UCSD-AML1 (cell line): ENCODE measurements around the gene RFX2.
"Not testable (repeated sequence)": the region's sequence is repeated elsewhere in the genome, so short reads cannot be mapped to it uniquely, and the experiment has no call there.

Experiments
- DNase-seq: peaks from one replicate; lab custom pipeline; 2025; ENCODE audit not compliant: unreplicated experiment; lab: John Stamatoyannopoulos, UW

The RFX2 gene

DNA sequence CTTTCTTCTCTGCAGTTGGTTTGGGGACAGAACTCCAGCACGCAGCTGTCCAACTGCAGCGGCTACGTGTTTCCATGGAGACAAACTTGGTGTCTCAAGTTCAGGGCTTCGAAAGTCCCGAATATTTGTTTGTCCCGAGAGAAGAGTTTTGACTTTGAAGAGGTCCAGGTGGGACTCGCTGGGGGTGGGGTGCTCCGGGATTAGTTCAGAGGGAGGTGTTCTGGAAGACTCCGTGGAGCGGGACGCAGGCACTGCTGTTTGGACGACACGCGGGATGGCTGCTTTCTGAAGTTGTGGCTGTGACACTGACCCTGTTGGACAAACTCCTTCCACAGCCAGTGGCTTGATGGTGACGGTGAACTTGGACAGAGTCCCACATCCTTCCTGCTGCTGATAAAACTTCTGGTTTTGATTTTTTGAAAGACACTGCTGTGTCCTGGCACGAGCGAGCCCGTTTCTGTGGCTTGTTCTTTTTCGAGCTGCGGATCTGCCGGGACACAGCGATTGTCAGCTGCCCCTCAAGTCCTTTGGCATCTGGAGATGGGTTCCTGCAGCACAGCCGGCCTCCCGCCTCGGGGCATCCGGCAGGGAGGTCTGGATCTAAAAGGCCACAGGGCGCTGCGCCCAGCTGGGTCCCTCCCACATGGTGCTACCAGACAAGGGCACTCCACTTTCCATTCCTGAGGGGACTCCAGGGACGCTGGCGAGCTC lies 116.5 kb downstream of the RFX2 start:
- DNase-seq, result no peak

DNA sequence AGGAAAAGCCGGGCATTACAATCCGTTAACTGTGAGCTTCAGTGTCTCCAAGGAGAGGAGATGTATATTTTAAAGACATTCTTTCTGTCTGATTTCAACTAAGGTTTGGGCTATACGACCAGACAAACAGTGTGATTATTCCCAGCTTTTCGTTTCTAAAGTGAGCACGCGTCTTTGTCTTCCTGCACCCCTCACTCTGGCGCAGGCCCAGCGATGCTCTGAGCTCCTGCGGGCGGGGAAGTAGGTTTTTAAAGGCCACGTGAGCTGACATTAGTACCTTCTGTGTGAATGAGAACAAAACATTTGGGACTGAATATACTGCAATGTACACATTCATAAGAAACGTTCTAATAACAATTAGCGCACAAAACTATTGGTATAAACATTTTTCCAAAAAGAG lies 117.1 kb downstream of the RFX2 start:
- DNase-seq, result no peak

DNA sequence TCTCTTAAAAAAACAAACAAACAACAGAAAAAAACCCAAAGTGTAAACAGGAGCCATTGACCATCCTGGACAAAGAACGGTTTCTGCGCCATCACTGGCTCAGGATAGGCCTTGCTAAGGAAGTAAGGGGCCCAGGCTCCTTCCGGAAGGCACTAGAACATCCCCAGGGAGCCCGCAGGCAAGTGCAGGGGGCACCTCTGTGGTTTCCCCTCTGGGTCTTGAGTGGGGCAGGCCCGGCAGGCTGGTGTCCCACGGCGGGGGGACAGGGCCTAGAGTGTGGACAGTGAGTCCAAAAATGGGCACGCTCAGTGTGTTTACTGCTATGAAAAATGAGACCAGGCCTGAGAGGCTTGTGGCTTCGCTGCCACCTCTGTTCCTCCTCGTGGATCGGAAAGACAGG lies 117.5 kb downstream of the RFX2 start:
- DNase-seq, result no peak

DNA sequence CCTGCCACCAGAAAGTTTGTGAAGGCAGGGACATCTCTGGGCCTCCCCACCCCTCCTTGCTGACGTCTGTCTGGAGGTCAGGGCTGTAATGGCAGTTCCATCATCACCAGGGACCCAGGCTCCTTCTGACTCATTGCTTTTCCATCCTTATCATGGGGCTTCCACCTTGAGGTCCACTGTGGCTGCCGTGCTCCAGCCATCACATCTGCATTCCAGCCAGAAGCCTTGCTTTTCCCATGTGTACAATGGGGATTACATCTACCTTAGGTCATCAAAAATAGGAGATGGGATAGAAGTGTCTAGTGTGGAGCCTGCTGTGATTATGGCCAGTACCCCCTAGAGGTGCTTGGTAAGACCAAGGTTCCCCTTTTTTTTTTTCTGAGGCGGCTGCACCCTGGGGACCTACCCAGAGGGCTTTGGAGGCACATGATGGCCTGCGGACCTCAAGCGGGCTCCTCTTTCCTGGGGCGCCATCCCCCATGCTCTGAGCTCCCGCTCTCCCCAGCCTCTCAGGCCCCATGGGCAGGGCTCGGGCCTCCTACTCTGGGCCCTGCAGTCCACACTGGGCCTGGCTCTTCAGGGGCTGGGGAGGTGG lies 119.0 kb downstream of the RFX2 start:
- no peak for DNase-seq

DNA sequence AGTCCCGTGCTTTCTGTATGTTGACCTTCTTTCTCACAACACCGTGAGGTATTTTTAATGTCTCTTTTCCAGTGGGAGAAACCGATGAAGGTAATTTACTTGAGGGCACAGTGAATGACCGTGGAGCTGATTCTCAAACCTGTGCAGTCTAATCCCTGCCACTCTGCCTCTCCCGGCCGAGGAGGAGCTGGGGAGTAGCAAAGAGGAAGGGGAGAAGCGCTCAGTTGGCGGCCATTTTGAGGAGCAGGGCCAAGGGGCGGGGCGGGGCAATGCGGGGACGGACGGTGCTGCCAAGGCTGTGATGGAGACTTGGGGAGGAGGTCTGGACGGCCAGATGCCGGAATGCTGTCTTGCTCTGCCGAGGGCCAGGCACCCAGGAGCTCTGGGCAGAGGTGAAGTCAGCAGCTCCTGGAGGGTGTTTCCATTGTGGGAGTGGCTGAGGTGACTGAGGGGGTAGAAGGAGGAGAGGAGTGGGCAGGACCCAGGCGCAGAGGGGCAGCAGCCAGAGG lies 120.0 kb downstream of the RFX2 start:
- no peak for DNase-seq

DNA sequence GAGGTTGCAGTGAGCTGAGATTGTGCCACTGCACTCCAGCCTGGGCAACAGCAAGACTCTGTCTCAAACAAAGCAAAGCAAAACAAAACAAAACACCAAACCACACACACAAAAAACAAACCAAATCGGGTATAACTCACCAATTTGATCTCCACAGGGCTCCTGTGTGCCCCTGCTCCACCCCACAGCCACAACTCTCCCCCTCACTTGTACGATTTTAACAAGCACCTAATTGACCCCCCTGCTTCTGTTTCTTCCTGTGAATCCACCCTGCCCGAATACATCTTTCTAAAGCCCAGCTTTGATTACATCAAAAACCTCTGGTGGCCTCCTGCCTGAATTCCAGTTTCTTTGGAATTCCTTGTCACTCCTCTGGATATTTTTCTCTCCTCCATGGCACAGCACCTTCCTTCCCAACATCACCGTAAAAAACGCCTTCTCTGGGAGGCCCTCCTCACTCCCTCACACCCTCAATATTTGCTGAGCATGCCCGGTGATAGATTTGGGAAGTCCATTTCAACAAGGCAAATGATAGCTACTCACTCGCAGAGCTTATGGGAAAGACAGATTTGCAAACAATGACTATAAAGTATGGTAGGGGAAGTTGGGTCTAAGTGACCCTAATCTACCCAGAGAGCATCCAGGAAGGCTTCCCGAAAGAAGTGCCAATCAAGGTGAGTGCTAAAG lies 120.8 kb downstream of the RFX2 start:
- no peak for DNase-seq

DNA sequence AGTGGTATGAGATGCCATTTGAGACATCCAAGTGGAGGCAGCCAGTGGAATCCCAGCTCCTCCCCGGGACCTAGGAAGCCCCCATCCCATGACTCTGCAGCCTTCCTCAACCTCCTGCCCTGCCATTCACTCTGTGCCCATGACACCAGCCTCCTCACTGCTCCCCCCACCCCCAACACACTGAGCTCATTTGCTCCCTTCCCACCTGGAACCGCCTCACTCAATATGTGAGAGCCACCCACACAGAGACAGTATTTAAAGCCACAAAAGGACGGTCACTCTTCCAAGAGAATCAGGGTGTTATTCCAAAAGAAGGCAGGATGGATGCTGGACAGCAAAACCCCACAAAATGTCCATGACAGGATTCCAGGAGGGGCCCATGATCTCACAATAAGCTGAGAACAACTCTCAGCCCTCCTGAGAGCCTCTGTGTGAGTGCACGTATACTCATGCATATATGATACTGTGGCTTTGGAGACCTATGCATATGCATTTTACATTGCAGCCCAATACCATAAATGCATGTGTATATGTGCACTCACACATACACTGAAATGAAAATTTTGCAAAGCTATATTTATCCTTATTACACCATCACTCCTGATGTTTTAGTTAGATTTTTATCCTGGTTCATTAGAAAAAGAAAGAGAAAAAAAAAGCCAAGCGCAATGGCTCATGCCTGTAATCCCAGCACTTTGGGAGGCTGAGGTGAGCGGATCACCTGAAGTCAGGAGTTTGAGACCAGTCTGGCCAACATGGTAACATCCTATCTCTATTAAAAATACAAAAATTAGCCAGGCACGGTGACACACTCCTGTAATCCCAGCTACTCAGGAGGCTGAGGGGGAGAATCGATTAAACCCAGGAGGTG lies 121.5 kb downstream of the RFX2 start:
- DNase-seq, result no peak

DNA sequence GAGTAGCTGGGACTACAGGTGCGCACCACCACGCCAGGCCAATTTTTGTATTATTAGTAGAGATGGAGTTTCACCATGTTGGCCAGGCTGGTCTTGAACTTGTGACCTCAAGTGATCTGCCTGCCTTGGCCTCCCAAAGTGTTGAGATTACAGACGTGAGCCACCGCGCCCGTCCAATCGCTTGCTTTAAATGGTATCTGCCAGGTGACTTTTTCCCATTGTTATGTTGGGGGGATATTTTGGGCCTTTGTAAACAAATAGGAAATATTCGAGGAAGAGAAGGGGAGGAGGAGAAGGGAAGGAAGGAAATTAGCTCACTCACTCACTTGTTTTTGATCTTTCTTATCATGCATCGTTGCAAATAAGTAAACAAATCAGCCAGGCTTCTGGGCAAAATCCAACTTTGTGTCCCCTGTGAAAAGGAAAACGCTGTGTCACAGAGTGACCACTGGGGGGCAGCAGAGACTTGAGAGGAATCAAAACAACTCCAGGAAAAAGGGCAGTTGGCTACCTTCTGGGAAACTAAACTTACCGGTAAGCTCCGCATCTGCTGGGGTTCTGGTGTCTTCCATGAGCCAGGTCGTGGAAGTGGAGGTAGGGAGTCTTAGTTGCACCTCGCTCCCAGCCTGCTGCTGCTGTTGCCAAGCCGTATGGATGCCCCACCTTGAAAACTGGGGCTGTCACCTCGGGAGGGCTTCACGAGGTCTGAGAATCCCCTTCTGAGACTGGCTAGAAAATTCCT lies 123.1 kb downstream of the RFX2 start:
- DNase-seq, result peak; percentile 59

DNA sequence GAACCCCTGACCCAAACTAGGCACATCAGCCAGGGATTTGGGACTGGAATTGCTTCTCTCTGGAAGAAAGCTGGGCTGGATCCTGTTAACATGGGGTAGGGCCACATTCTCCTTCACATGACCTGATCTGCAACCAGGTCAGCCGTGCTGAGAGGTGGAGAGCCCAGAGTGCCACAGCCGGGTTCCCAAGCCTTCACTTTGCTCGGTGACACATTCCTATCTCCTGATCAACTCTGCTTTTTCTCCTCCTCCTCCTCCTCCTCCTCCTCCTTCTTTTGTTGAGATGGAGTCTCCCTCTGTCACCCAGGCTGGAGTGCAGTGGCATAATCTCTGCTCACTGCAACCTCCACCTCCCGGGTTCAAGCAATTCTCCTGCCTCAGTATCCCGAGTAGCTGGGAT lies 124.5 kb downstream of the RFX2 start:
- not testable (repeated sequence) for DNase-seq

DNA sequence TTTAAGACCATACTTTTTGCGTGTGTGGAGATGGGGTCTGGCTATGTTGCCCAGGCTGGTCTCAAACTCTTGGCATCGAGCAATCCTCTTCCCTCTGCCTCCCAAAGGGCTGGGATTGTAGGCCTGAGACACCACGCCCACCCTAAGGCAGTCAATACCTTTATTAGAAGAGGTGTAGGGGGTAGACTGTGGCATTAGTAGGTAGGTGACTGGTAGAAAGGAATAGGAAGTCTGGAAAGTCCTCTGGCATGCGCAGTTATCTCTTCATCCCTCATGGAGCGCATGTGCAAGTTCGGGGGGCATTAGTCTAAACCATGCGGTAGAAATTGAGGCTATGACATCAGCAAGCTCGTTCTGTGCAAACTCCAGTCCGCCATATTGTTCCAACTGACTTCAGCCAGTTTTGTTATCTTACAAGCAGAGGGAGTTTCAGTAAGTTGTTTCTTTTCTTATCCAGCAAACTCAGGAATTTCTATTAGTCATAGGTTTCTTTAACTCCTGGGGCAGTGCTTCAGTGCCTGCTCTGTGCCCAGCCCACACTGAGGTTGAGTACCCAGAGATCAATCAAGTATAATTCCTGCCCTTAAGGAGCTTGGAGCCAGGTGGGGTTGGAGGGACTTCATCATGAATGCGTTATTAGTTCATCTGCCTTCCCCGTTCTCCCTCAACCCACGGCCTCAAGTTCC lies 125.1 kb downstream of the RFX2 start:
- no peak for DNase-seq

DNA sequence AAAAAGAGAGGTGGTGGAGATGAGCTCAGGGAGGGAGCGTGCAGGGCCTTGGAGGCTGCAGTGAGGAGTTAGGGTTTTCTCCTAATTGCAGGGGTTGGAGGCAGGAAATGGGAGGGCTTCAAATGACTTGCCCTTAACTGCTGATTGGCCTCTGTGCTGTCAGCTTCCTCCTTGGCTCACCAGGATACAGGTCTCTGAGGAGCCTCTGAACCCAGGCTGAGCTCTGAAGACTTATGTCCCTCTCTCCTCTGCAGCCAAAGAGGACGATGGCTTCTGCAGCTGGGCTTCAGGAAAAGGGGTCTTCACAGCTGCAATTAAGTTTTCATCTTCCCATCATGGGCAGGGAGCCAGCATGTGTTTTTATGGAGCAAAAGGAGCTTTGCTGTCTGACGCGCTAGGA lies 125.7 kb downstream of the RFX2 start:
- DNase-seq, result peak; percentile 37

DNA sequence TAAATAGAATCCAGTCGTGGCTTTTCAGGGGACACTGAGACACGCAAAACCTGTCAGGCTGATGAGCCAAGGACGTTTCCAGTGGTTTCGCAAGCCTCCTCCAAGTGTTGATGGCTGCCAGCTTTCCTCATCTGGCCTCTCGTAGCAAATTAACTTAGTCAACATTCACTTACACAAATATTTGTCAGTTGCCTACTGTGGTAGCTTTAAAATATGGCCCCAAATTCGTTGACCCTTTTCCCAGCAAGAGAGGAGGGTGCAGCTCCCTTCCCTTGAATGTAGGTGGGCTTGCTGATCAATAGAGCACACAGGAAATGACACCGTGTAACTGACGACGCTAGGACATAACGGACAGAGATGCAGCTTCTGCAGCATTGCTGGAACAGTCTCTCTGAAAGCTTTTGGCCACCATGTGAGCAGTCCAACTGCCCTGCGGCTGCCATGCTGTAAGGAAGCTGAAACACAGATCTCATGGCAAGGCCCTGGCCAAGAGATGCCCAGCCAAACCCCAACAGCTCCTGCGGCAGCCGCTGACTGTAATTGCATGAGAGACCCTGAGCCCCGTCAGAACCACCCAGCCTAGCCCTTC lies 126.8 kb downstream of the RFX2 start:
- DNase-seq, result no peak

DNA sequence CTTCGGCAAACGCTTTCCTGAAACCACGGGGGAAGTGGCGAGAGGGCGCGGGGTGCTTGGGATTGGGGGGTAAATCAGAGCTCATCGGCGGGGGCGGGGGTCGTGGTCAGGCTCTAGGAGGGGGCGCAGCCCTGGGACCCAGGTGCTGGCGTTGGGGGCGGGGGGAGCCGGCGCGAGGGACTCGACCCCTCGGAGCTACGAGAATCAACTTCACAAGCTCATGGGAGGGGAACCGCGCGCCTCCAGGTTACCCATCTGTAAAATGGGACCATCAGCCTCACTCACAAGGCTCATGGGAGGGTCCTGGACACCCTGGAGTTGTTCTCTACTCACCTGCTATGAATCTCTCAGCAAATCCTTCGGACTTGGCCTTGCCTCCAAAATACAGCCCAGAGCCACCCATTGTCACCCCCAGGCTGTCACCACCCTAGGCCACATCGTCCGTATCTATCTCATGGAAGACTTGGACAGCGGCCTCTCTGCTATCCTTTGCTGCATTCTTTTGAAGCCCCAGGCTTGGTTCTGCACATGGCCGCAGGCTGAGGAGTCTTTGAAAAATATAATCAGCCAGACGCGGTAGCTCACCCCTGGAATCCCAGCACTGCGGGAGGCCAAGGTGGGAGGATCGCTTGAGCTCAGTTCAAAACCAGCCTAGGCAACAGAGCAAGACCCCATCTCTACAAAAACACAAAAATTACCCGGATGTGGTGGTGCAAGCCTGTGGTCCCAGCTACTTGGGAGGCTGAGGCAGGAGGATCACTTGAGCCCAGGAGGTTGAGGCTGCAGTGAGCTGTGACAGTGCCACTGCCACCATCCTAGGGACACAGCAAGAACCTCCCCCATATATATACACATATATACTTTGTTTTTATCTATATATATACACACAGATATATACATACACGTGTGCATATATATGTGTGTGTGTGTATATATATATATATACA lies 131.4 kb downstream of the RFX2 start:
- no peak for DNase-seq

DNA sequence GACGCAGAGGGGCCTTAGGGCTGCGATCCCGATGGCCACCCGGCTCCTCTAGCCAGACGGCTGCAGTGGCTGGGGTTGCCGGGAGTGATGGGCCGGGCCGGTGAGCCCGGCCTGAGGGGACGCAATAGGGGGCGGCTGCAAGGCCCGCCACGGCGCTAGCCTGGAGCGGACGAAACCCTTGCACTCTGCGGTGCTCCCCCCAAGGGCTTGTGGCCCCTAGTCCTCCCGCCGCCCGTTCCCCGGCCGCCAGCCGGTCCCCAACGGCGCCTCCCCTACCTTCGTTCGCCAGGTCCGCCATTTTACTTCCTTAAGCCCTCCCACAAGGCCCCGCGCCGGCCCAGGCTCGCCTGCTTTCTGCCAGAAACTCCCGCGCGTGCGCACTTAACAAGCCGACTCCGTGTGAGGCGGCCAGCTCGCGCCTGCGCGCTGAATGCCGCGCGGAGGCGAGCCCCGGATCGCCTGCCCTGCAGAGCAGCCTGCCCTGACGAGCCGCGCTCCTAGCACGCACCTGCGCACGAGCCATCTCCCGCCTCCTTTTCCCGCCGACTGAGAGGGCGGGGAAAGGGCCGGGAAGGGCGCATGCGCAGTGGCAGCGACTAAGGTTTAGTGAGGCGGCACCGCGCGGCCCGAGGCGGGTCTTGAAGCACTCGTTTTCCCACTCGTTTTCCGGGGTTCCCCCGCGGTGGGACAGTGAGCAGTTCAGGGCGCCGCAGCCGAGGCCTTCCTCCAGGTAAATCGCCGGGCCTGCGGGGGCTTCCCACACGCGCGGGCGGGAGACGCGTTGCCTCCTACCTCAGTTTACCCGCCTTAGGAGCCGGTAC lies 132.3 kb downstream of the RFX2 start, which contains the start of gene RANBP3:
TSS of gene RANBP3 (minus strand) at position 356 of the 821 bp plus-strand sequence. CDS start at position 298, 58 bp downstream.
- DNase-seq, result peak; percentile 100

DNA sequence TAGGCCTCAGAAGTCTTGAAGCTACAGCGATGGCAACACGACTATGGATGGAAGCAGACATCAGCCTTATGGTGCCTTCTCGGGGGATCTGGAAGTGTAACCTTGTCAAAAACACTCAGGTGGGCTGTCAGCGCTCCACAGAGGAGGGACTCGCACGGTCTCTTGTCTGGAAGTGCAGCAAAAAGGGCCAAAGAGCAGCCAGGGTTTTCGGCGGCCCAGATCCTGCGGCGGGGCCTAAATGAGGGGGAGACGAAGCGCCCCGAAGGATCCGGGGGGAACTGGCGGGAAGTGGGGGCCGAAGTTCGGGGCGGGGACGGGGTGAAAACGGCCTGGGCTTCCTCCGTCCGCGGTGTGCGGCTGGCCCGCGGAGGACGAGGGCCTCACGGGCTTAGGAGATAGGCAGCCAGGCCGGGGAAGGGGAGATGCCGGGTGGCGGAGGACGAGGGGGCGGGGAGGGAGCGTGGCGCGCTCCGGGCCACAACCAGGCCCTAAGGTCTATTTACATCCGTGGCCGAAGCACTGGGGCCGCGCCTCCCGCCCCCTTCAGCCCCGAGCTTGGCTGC lies 133.0 kb downstream of the RFX2 start:
- no peak for DNase-seq

DNA sequence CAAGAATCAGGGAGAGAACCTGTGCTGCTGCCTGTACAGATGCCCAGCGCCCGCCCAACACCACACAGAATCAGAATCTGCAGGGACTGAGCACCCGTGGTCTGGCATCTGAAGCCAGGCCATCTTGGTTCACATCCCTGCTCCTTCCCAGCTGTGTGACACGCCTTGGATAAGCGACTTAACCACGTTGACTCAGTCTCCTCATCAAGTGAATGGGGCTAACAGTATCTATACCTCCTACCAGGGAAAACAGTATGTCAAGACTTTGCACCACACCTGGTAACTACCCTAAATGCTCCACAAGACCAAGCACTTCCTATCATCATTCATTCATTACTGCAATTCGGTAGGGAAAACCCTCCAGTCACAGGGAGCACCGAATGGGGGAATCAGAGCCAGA lies 133.5 kb downstream of the RFX2 start:
- DNase-seq, result no peak

DNA sequence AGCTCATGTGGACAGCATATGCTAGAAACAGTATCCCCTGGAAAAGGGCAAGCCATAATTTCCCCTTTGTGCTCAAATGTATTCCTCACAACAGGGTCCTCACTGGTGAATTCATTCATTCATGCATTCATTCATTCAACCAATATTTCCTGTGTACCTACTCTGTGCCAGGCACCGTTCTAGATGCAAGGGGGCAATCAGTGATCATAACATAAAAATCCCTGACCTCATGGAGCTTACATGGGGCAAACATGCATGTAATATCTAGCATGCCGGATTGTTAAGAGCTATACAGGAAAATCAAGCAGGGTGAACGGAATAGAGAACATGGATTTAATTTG lies 134.9 kb downstream of the RFX2 start:
- DNase-seq, result no peak
